ENCODE data around the gene XCL2. TPM values are rescaled to one million over a fixed set of nuclear protein-coding genes. Genes with fewer than 3 reads are reported as not detected.

The XCL2 gene, protein sequence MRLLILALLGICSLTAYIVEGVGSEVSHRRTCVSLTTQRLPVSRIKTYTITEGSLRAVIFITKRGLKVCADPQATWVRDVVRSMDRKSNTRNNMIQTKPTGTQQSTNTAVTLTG
- total RNA-seq, result not detected in 2 replicates

DNA sequence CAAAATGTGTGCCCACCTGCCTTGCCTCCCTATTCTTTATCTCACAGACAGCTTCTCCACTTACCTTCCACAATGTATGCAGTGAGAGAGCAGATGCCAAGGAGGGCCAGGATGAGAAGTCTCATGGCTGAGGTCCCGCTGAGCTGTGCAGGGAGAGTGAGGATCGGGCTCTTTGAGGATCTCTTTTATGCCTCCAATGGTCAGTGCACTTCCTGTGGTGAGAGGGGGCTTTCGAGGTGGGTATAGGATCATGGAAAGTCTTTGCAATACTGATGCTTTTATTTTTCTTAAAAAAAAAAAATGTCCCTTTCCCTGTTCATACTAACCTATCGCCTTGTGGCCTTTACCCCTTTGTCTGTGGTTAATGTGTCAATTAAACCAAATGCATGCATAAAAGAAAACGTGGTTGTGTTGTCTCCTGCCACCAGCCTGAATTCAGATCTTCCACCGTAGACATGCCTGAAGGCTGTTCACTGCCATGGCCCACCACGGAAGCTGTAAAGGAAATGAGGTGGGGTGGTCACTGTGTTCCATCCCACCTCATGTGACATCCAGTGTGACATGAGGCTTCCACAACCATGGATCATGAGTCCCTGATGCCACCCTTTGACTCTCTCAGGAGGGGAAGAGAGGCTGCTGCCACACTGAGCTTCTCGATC lies at the start of gene XCL2:
XCL2 (minus strand) TSS at position 158 of the 659 bp plus-strand sequence; CDS start at position 125, 33 bp downstream.

DNA sequence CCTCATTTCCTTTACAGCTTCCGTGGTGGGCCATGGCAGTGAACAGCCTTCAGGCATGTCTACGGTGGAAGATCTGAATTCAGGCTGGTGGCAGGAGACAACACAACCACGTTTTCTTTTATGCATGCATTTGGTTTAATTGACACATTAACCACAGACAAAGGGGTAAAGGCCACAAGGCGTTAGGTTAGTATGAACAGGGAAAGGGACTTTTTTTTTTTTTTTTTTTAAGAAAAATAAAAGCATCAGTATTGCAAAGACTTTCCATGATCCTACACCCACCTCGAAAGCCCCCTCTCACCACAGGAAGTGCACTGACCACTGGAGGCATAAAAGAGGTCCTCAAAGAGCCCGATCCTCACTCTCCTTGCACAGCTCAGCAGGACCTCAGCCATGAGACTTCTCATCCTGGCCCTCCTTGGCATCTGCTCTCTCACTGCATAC lies 32.5 kb upstream of the XCL2 start, which contains the start of gene XCL1:
XCL1 (plus strand) TSS at position 361 of the 444 bp plus-strand sequence; CDS start at position 394, 33 bp downstream.

Other genes with a start within 250 kb of the XCL2 start
- gene XCL1, start 32.6 kb upstream of the XCL2 start, total RNA-seq, result 0.14 and 0.22 TPM in 2 replicates
- gene DPT, start 185.2 kb upstream of the XCL2 start, total RNA-seq, result under 0.01 and 0.29 TPM in 2 replicates

Data from placental pericyte (primary cell).